ENCODE data around the gene TAF11L5. TPM values are rescaled to one million over a fixed set of nuclear protein-coding genes. Genes with fewer than 3 reads are reported as not detected.

The TAF11L5 gene
- total and polyA plus RNA-seq, 2 experiments from 2014 or later, result not detected

- Histone ChIP-seq H3K4me2 (no peak overlapping the region), H3K79me2 (replicated peaks; ENCODE audit: insufficient read depth) (no peaks in the 10 kb centered on the region), H3K4me1 (ENCODE audit: insufficient read depth) (no peaks in the 10 kb centered on the region; the same call in 1 of the 2 replicates), H3F3A (replicated peaks; ENCODE audit: low read depth) (no peaks in the 10 kb centered on the region), H2AFZ (no peak overlapping the region), H4K20me1 (replicated peaks; ENCODE audit: insufficient read depth) (no peaks in the 10 kb centered on the region), H3K9me2 (ENCODE audit: insufficient read depth) (no peaks in the 10 kb centered on the region), H3K4me3 (no peak overlapping the region), H3K36me3 (ENCODE audit: insufficient read depth) (no peaks in the 10 kb centered on the region), H3K27me3 (ENCODE audit: insufficient read depth) (no peaks in the 10 kb centered on the region), H3K27ac (ENCODE audit: low read depth) (no peak overlapping the region)
- H3K36me3 Mint-ChIP-seq (ENCODE audit: low read depth), result no peaks in the 10 kb centered on the region
- DNase-seq (ENCODE audit: low spot score), result no peak
- 0 out of 2 replicates have a peak overlapping the region, but pooled peaks have one; percentile 4 for H3K27ac Mint-ChIP-seq
- TF ChIP-seq ETS1 (IDR thresholded peaks at IDR 0.05), result no peak
- no peak for TF ChIP-seq ZNF114 (CRISPR knock-in tag; IDR thresholded peaks at IDR 0.05)
- no peak for TF ChIP-seq REST (IDR thresholded peaks at IDR 0.05; ENCODE audit: unreplicated experiment)
- no peak for TF ChIP-seq NANOG (IDR thresholded peaks at IDR 0.05; ENCODE audit: borderline replicate concordance)
- TF ChIP-seq STAT1 (IDR thresholded peaks at IDR 0.05; ENCODE audit: unreplicated experiment), result no peak
- no peak for TF ChIP-seq JUNB (IDR thresholded peaks at IDR 0.05; ENCODE audit: unreplicated experiment)
- TF ChIP-seq CTCF (conservative IDR thresholded peaks at IDR 0.05; ENCODE audit: low read depth in 2 of 2), result no peak
- no peak for TF ChIP-seq CREB1 (CRISPR knock-in tag; IDR thresholded peaks at IDR 0.05; ENCODE audit: low read depth)
- no peak for TF ChIP-seq POLR2AphosphoS5 (IDR thresholded peaks at IDR 0.05; ENCODE audit: low read depth)
- no peak for TF ChIP-seq EZH2phosphoT487 (IDR thresholded peaks at IDR 0.05; ENCODE audit: unreplicated experiment)
- TF ChIP-seq EZH2 (IDR thresholded peaks at IDR 0.05; ENCODE audit: low read depth, unreplicated experiment), result no peak
- no peak for TF ChIP-seq ZNF331 (CRISPR knock-in tag; IDR thresholded peaks at IDR 0.05; ENCODE audit: low read depth)
- TF ChIP-seq ZNF462 (CRISPR knock-in tag; IDR thresholded peaks at IDR 0.05), result no peak
- H3K4me1 Mint-ChIP-seq, result peaks cover 6% of the 10 kb centered on the region; the same call in 2 of the 3 replicates
- no peak for ATAC-seq
- no peak overlapping the region for H3K4me3 Mint-ChIP-seq
- no peaks in the 10 kb centered on the region for H3K9me3 Mint-ChIP-seq
- H3K27me3 Mint-ChIP-seq (ENCODE audit: insufficient read depth, low read depth, poor library complexity), result no peaks in the 10 kb centered on the region
These were observed 42.2 kb upstream of the TAF11L5 start for GRCh38 chr5:17482790-17483189.
